GM18907 (cell line): ENCODE measurements around the gene C22orf31.

ENCODE experiments used
- ATAC-seq: cut with Tn5 transposase; IDR thresholded peaks from one replicate; pipeline ENCODE4 v1.9.1; 2021; ENCODE audit warnings: mild to moderate bottlenecking, moderate library complexity; ENCODE audit not compliant: unreplicated experiment

Gene C22orf31

DNA sequence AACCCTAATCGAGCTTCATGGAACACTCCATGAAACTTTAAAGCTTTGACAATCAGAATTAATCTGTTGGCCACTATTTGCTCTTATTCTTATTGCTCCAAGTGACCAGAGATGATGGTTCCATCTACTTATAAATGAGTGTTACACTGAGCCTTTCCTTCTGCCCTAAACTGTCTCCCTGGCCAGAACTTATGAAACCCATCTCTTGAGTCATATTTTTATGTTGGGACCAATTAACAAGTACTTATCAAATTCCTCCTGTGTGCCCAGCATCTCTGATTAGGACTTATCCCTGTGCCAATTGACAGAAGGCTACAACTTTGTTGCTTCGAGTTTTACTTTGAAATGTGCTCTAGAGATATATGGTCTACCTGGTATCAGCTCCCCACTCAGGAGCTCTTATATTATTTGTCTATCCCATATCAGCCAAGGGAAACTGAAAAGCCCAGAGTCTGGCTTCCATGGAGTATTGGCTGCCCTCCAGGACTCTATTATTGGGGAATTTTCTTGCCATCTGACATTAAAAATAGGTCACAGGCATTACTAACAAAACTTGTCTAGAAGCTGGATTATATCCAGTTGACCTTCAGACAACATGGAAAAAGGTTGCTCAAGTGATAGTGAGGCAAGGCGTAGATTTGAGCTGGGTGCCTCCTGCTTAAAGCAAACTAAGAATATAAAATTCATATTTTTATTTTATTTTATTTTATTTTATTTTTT is 20.0 kb upstream of the C22orf31 start:
- no peak for ATAC-seq

GRCh38 chr22:29080106-29080975 is 18.7 kb upstream of the C22orf31 start:
- ATAC-seq = no peak

DNA sequence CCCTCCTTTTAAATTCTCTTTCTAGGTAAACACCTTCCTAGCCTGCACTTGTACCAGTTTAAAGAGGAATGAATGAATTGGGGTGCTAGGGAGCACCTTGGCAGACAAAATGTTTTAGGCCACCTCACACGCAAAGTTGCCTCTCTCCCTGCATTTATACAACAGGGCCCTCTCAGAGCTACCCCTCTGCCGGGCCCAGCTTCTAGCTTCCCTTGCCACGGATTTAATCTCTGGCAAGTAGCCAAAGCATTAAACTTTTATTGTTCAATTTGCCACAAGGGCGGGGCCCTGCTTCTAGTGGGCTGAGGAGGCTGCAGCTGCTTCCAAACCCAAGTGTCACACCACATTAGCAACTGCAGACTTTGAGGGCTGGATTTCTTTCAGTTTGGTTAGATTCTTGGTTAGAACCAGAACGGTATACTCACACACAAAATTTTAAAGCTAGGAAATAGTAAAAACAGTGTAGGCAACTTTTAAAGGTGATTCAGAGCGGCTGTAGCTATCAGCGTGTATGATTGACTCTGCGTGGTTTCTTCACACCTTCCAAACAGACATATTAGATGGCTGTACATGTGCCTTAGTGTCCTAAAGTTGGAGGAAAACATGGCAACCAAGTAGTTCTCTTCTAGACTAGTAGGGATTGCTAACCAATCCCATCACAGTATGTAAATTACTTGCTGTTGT is 17.7 kb upstream of the C22orf31 start:
- no peak for ATAC-seq

- ATAC-seq = no peak
Measured at GRCh38 chr22:29078869-29079207, 17.2 kb upstream of the C22orf31 start.

DNA sequence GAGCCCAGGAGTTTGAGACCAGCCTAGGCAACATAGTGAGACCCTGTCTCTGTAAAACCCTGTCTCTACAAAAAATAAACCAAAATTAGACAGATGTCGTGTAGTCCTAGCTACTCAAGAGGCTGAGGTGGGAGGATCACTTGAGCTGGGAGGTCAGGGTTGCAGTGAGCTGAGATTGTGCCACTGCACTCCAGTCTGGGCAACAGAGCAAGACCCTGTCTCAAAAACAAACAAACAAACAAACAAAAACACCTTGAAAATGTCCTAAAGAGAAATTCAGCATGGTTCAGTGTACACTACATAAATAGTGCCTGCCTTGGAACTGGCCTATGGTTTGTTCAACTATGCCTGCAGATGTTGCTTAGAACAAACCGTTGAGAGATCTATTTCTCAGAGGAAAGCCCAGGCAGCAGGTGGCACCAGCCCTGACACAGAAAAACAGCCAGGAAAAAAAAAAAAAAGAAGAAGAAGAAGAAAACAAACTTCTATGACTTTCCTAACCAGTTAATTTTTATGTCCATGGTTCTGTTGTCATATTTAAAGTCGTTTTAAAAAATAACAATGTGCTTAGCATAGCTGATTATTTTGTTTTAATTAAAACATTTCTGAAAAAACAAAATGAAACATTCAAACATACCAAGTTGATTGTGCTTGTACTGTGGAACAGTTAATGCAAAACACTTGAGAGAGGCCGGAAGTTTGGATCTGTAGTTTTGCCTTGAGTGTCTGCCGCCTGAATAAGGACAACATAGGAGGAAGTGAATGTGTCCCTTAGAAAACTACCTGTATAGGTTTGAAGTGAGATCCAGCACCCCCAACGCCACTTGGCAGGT is 16.6 kb upstream of the C22orf31 start:
- no peak for ATAC-seq

- no peak for ATAC-seq
Measured at GRCh38 chr22:29074276-29074772, 12.7 kb upstream of the C22orf31 start.

- no peak for ATAC-seq
Measured at GRCh38 chr22:29073618-29074275, 12.1 kb upstream of the C22orf31 start.

DNA sequence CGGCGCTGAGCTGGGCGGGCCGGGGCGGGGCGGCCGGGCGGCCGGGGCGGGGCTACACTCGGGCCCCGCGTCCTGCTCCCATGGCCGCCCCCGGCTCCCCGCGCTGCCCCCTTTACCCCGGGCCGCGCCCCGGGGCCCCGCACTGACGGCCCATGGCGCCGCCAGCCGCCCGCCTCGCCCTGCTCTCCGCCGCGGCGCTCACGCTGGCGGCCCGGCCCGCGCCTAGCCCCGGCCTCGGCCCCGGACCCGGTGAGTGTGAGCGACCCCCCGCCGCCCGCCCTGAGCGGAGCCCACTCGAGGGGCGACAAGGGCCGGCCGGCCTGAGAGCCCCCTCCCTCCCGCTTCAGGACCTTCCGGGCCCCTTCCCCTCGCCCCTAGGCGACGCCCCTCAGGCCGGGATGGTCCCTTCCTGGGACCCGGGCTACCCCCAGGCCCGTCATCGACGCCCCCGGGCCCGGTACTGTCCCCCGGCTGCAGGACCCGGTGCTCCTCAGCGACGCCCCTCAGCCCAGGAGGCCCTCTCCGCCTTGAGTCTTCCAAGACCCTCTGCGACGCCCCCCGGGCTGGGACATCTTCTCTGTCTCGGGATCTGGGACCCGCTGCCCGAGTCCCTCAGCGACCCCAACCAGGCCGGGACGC is 11.5 kb upstream of the C22orf31 start, which contains the start of gene KREMEN1:
Gene KREMEN1 (plus strand): TSS at position 57 of the 639 bp plus-strand sequence. CDS start 96 bp downstream, at position 153.
- no peak for ATAC-seq

- peak; percentile 85 for ATAC-seq
Measured at GRCh38 chr22:29072193-29072978, 10.8 kb upstream of the C22orf31 start.

GRCh38 chr22:29071261-29072045 is 9.8 kb upstream of the C22orf31 start:
- no peak for ATAC-seq

- ATAC-seq = no peak
Measured at GRCh38 chr22:29070490-29070889, 8.9 kb upstream of the C22orf31 start.

DNA sequence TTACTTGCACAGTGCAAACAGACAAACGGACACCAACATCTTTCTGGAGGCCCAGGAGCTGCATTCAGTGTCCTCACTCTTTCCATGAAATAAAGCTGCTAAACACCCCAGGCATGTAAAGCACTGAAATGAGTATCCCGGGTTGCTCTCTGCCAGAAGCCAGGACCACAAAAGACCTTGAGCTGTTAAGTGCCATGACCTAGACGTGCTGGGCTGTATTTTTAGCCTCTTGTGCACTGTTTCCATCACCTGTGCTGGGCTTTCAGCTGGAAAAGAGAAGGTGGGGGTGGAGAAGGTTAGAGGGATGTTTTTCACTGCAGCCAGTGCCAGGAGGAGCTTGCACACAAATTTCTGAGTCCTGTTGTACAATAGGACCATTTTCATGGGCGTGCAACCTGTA is 7.8 kb upstream of the C22orf31 start:
- no peak for ATAC-seq

DNA sequence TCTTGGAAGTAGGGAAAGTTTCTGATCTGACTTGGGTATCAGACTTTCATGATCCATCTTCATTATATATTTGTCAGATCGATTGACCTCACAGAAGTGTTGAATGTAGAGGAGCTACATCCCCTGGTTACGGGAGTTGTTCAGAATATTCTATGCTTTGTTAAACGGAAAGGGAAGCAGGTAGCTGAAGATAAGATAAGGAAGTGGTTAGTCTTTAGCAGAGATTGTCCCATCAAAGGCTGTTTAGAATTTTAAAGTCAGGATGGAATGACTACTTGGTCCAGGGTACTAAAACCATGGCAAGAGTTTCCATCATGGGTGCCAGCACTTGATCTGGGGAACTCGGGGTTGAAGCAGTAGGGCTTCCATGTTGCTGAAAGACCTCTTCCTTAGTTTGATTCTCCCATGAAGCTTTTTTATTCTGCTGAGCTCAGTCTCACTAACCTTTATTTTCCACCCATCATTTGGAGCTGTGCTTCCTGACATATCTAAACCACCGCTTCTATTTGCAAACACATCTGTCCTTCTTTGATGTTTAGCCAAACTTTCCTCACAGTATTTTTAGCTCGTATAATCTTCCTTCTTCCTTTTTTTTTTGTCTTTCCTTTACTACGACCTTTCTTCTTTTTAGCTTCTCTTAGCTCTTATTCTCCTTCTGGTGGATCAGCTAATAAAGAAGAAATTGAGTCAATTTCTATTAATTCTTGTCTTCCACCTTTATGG is 4.0 kb upstream of the C22orf31 start:
- no peak for ATAC-seq

DNA sequence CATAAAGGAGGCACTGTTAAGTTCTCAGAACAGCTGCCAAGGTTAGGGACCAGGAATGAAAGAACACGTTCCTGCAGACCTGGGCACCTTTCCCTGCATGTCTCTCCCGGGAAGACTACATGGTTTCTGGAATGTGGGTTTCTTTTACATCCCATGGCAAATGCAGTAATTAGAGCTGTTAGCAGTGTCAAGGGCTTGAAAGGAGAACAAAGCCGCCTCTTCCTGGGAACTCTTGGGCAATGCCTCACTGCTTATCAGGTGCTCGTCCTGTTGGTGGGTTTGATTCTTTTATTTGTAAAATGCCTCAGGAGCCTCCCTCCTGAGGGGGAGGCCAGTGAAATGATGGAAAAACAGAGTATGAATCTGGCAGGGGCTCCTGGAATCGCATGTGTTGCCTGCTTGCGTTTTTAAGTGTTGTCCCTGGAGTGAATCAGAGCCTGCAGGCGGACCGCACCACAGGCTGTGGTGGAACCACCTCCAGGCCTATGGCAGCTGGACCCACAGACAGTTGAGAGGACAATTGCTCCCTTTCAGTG is 723 bp upstream of the C22orf31 start:
- no peak for ATAC-seq

GRCh38 chr22:29060931-29061330 is 700 bp downstream of the C22orf31 start:
- ATAC-seq = no peak

DNA sequence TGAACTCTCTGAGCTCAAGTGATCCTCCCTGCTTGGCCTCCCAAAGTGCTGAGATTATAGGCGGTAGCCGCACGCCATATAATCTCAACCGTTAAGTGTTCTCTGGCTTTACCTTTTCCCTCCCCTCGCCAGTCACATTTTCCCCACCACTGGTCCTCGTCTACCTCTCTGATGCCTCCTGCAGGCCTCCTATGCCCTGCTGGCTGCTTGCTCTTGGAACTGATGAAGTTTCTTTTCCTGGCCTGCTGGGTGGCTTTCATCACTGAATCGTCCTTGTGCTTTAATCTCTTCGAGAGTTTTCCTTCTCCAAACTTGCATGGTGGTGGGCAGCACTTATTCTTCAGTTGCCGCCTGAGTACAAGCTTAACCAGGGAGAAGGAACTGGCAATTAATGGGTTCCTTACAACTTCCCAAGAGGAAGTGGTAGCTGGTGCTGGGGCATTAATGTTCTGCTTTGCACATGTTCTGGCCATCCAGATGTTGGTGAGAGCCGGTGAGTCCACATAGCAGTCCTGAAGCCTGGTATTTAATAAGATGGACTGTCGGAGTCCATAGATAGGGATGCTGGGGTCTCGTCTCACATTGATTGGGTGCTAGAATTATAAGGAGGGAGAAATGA is 1.3 kb downstream of the C22orf31 start:
- no peak for ATAC-seq

DNA sequence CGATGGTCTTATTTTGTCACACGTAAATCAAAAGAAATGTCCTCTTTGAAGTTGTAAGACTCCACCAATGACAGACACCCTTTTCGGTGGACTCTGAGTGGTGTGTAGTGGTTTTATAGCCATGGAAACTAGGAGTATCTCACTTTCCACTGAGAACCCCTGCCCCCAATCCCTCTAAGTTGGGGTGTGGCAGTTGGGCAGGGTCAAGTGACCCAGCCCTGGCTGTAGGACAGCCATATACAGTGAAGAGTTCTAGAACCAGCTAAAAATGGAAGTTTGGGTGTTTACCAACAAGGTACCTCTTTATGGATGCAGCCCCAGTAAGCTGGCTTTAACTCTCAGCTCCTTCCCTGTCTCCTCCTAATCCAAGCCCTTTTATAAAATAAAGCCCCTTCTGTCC is 5.2 kb downstream of the C22orf31 start:
- no peak for ATAC-seq
